Fibroblast of pulmonary artery (primary cell): ENCODE results near the gene ESR2.
A peak's percentile ranks its signal among the peaks of the same experiment; 100 is the strongest.

Experiments
- DNase-seq: peaks from one replicate; pipeline ENCODE4 v3.0.0-alpha.2; 2010; ENCODE audit warnings: low read depth
- H3K4me3 ChIP-seq: replicated peaks from 2 replicates; pipeline ENCODE4 v1.5.1; 2011; ENCODE audit warnings: low read depth, mild to moderate bottlenecking, control low read depth, low read length, moderate library complexity
- CTCF ChIP-seq: IDR thresholded peaks from 2 replicates; pipeline ENCODE4 v1.5.1; 2011; ENCODE audit warnings: mild to moderate bottlenecking, control low read depth, low read length, inconsistent platforms; ENCODE audit errors: missing control alignments

The ESR2 gene

GRCh38 chr14:64109819-64110554 lies 184.2 kb downstream of the ESR2 start:
- DNase-seq: peak; percentile 37
- H3K4me3 ChIP-seq: no peak overlapping the region
- TF ChIP-seq CTCF: no peak

DNA sequence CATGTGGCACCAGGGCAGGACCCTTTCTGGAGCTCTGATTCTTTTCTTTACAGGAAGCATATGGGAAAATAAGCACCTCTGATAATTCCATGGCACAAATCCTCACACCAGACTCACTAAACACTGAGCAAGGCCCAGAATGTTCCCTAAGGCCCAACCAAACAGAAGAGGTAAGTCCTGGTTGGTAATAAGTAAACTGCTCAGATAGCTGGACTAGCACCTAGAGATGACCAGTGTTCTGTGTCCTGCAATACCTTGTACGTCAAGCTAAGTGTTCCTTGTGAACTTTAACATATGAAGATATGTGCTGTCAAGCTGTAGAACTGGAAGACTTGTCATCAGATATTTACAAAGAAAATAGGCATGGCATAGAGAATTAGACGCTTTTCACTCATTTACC lies 186.7 kb downstream of the ESR2 start:
- no peak for DNase-seq
- TF ChIP-seq CTCF: no peak

DNA sequence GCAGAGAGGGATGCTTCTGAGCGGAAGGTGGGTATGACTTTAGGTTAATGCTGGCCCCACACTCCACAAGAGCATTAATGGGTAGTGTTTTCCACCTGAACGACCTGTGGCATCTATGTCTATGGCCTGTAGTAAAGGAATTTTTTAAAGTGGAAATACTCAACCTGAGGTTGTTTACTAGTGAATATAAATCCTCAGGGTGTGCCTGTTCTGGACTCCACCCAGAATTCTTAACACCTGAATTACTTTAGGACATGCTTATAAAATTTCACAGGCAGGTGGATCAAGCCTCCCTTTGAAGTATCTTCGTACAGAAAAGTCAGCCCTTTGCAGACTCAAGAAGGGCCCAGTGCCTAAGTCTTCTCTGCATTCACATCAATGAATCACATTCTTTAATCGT lies 196.1 kb downstream of the ESR2 start:
- DNase-seq: no peak
- no peak for TF ChIP-seq CTCF
- no peak overlapping the region for H3K4me3 ChIP-seq

More for the DNA sequence above, 186.7 kb downstream of the ESR2 start:
- H3K4me3 ChIP-seq: no peak overlapping the region

GRCh38 chr14:64095620-64096019 lies 198.6 kb downstream of the ESR2 start:
- peak; percentile 57 for DNase-seq
- TF ChIP-seq CTCF: no peak
- H3K4me3 ChIP-seq: no peak overlapping the region

GRCh38 chr14:64092940-64093339 lies 201.2 kb downstream of the ESR2 start:
- H3K4me3 ChIP-seq: no peak overlapping the region
- no peak for DNase-seq
- TF ChIP-seq CTCF: no peak

DNA sequence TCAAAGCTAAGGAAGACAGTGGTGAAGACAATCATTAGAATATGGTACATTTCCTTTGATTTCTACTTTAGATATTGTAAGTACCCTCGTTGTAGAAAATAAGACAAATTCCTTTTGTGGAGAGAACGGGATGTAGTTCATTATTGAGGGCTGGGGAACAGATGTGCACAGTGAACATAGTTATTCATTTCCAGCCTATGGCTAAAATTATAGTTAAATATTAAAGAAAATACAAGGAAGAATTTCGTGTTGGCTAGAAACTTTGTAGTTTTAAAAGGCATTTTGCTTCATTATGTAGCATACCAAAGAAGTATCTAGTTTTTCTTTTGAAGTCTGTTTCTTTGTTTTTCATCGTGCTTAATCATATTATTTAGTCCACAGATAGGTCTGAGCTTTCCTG lies 201.8 kb downstream of the ESR2 start:
- no peak for DNase-seq
- no peak overlapping the region for H3K4me3 ChIP-seq
- TF ChIP-seq CTCF: no peak

GRCh38 chr14:64091217-64091616 lies 203.0 kb downstream of the ESR2 start:
- no peak for TF ChIP-seq CTCF
- DNase-seq: no peak
- no peak overlapping the region for H3K4me3 ChIP-seq
